Measurements from ENCODE around the gene KIF15.

DNA sequence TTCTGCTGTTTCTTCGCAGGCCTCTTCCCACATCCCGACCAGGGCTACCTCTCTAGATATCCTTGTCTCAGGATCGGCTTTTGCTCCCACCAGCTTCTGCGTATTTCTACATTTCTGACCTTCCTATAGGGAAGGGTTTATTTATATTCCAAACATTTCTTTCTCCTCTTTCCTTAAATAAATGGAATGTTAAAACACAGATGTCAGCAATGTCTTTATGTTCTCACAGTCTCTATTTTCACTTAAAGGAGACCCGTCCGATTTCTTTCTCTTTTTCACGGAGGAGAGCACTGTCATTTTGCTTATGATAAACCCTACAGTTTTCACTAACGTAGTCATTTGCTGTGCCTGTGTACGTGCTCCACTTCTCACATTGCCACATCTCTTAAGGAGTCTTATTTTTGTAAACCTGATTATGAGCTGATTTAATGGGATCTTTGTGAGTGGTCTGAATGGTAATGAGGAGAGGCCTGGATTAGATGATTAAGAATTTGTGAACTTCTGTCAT is 630 bp downstream of the KIF15 start:
- TF ChIP-seq, protein P1, sequence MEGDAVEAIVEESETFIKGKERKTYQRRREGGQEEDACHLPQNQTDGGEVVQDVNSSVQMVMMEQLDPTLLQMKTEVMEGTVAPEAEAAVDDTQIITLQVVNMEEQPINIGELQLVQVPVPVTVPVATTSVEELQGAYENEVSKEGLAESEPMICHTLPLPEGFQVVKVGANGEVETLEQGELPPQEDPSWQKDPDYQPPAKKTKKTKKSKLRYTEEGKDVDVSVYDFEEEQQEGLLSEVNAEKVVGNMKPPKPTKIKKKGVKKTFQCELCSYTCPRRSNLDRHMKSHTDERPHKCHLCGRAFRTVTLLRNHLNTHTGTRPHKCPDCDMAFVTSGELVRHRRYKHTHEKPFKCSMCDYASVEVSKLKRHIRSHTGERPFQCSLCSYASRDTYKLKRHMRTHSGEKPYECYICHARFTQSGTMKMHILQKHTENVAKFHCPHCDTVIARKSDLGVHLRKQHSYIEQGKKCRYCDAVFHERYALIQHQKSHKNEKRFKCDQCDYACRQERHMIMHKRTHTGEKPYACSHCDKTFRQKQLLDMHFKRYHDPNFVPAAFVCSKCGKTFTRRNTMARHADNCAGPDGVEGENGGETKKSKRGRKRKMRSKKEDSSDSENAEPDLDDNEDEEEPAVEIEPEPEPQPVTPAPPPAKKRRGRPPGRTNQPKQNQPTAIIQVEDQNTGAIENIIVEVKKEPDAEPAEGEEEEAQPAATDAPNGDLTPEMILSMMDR (IDR thresholded peaks at IDR 0.05; ENCODE audit: borderline replicate concordance, extremely low read depth, low read length, poor library complexity, severe bottlenecking): no peak
- no peak for TF ChIP-seq EZH2 (IDR thresholded peaks at IDR 0.05; ENCODE audit: borderline replicate concordance, low read depth, low read length, severe bottlenecking)

Data from DND-41 (cell line).